ENCODE data around the gene FLNC.

GRCh38 chr7:128809363-128809762 lies 20.8 kb upstream of the FLNC start:
- TF ChIP-seq SIN3A (IDR thresholded peaks at IDR 0.05; ENCODE audit: borderline replicate concordance, low read depth, low read length) = no peak
- TF ChIP-seq EZH2phosphoT487 (IDR thresholded peaks at IDR 0.05; ENCODE audit: borderline replicate concordance, low read depth) = no peak
- TF ChIP-seq CTCF (IDR thresholded peaks at IDR 0.05) = no peak
- TF ChIP-seq EP300 (IDR thresholded peaks at IDR 0.05; ENCODE audit: borderline replicate concordance in 1 of 2, low read depth in 1 of 2, low read length in 1 of 2) = no peak
- TF ChIP-seq ELF1 (IDR thresholded peaks at IDR 0.05) = no peak
- no peak for TF ChIP-seq GATA2 (CRISPR knock-in tag; IDR thresholded peaks at IDR 0.05)
- TF ChIP-seq TCF12 (IDR thresholded peaks at IDR 0.05) = no peak
- TF ChIP-seq CHD2 (IDR thresholded peaks at IDR 0.05; ENCODE audit: low read length, partially characterized antibody) = no peak
- TF ChIP-seq ZBTB33 (IDR thresholded peaks at IDR 0.05; ENCODE audit: borderline replicate concordance, low read depth) = no peak
- no peak for TF ChIP-seq USF2 (IDR thresholded peaks at IDR 0.05; ENCODE audit: borderline replicate concordance, low read depth, low read length)
- no peak for TF ChIP-seq RFX5 (IDR thresholded peaks at IDR 0.05; ENCODE audit: low read length)
- no peak for TF ChIP-seq TAF1 (IDR thresholded peaks at IDR 0.05; ENCODE audit: borderline replicate concordance, low read depth, low read length)
- no peak for TF ChIP-seq MAX (IDR thresholded peaks at IDR 0.05; ENCODE audit: low read depth)
- no peak for TF ChIP-seq RAD21 (IDR thresholded peaks at IDR 0.05; ENCODE audit: low read length)

Data from SK-N-SH (cell line).